Vagina (tissue), 2 donors: ENCODE measurements around the gene HNRNPK.
"Not testable (repeated sequence)": the region's sequence is repeated elsewhere in the genome, so short reads cannot be mapped to it uniquely, and the experiment has no call there.

ENCODE experiments used
- CTCF ChIP-seq, 3 experiments: fragments of 450-650 bp in 2 of 3; fragments of 200-600 bp in 1 of 3; sonication (generic) in 1 of 3; IDR thresholded peaks; one replicate each; pipeline ENCODE4 v1.5.1; 2017 to 2019; ENCODE audit warnings: antibody characterized with exemption in 3 of 3, mild to moderate bottlenecking in 2 of 3, moderate library complexity in 2 of 3
- POLR2A ChIP-seq, 2 donors: fragments of 450-650 bp; IDR thresholded peaks; one replicate each; pipeline ENCODE4 v1.6.1; 2017; ENCODE audit warnings: antibody characterized with exemption in 2 of 2, mild to moderate bottlenecking in 2 of 2, moderate library complexity in 2 of 2
- POLR2AphosphoS5 ChIP-seq, 2 donors: sonication (generic); formaldehyde crosslinking; IDR thresholded peaks; one replicate each; pipeline ENCODE4 v1.9.0; 2017; ENCODE audit warnings: antibody characterized with exemption in 2 of 2, mild to moderate bottlenecking in 2 of 2, low read depth in 1 of 2; ENCODE audit not compliant: insufficient read depth in 1 of 2

- not testable (repeated sequence) for TF ChIP-seq POLR2A (IDR thresholded peaks at IDR 0.05); CTCF (IDR thresholded peaks at IDR 0.05); POLR2AphosphoS5 (IDR thresholded peaks at IDR 0.05; ENCODE audit: insufficient read depth in 1 of 2, low read depth in 1 of 2)
Measured at GRCh38 chr9:83948096-83948495, 31.9 kb downstream of the HNRNPK start.
